Measurements from ENCODE around the gene LHX6. TPM values are rescaled to one million over a fixed set of nuclear protein-coding genes. Genes with fewer than 3 reads are reported as not detected.

The LHX6 gene
- total RNA-seq, 6 experiments from 2014 or later, result not detected

GRCh38 chr9:122202111-122202510 is 26.6 kb downstream of the LHX6 start:
- Mint-ChIP-seq H3K36me3 (ENCODE audit: low read depth) (no peaks in the 10 kb centered on the region), H3K9me3 (no peaks in the 10 kb centered on the region), H3K4me3 (no peak overlapping the region), H3K27ac (no peak overlapping the region), H3K4me1 (ENCODE audit: low read depth) (peaks cover 24% of the 10 kb centered on the region), H3K27me3 (ENCODE audit: insufficient read depth) (peaks cover 8% of the 10 kb centered on the region)
- TF ChIP-seq CTCF (IDR thresholded peaks at IDR 0.05), result no peak
- DNase-seq, result no peak

GRCh38 chr9:122201641-122202040 is 27.1 kb downstream of the LHX6 start:
- H3K27me3 Mint-ChIP-seq (ENCODE audit: insufficient read depth), result peaks cover 8% of the 10 kb centered on the region
- peak; percentile 28 for DNase-seq
- no peaks in the 10 kb centered on the region for H3K36me3 Mint-ChIP-seq (ENCODE audit: low read depth)
- no peak for TF ChIP-seq CTCF (IDR thresholded peaks at IDR 0.05)
- H3K4me1 Mint-ChIP-seq (ENCODE audit: low read depth), result peaks cover 19% of the 10 kb centered on the region
- H3K27ac Mint-ChIP-seq, result peak overlapping the region; percentile 40; the same call in 1 of the 2 replicates
- no peak overlapping the region for H3K4me3 Mint-ChIP-seq
- H3K9me3 Mint-ChIP-seq, result no peaks in the 10 kb centered on the region

- Mint-ChIP-seq H3K36me3 (ENCODE audit: low read depth) (no peaks in the 10 kb centered on the region), H3K4me1 (ENCODE audit: low read depth) (peaks cover 13% of the 10 kb centered on the region), H3K4me3 (no peak overlapping the region), H3K27ac (peak overlapping the region; percentile 40; the same call in 1 of the 2 replicates), H3K27me3 (ENCODE audit: insufficient read depth) (peaks cover 11% of the 10 kb centered on the region), H3K9me3 (no peaks in the 10 kb centered on the region)
- DNase-seq, result peak; percentile 20
- TF ChIP-seq CTCF (IDR thresholded peaks at IDR 0.05), result no peak
Measured at GRCh38 chr9:122200960-122201595, 27.7 kb downstream of the LHX6 start.

GRCh38 chr9:122197882-122198281 is 30.9 kb downstream of the LHX6 start:
- H3K27me3 Mint-ChIP-seq (ENCODE audit: insufficient read depth), result peaks cover 17% of the 10 kb centered on the region
- H3K27ac Mint-ChIP-seq, result no peak overlapping the region
- H3K36me3 Mint-ChIP-seq (ENCODE audit: low read depth), result no peaks in the 10 kb centered on the region
- DNase-seq, result no peak
- no peak for TF ChIP-seq CTCF (IDR thresholded peaks at IDR 0.05)
- no peaks in the 10 kb centered on the region for H3K9me3 Mint-ChIP-seq
- H3K4me1 Mint-ChIP-seq (ENCODE audit: low read depth), result peaks cover 11% of the 10 kb centered on the region
- H3K4me3 Mint-ChIP-seq, result no peak overlapping the region

- H3K4me3 Mint-ChIP-seq, result no peak overlapping the region
- TF ChIP-seq CTCF (IDR thresholded peaks at IDR 0.05), result no peak
- H3K36me3 Mint-ChIP-seq (ENCODE audit: low read depth), result no peaks in the 10 kb centered on the region
- DNase-seq, result no peak
- no peak overlapping the region for H3K27ac Mint-ChIP-seq
- peaks cover 17% of the 10 kb centered on the region for H3K27me3 Mint-ChIP-seq (ENCODE audit: insufficient read depth)
- peaks cover 11% of the 10 kb centered on the region for H3K4me1 Mint-ChIP-seq (ENCODE audit: low read depth)
- no peaks in the 10 kb centered on the region for H3K9me3 Mint-ChIP-seq
Measured at GRCh38 chr9:122197426-122197825, 31.3 kb downstream of the LHX6 start.

Measured in HFFc6 (cell line).